HEK293 (cell line): Measurements from ENCODE around the gene USP6.

Source experiments
- GFI1B ChIP-seq: fragments of 450-650 bp; formaldehyde crosslinking; IDR thresholded peaks from 2 replicates; pipeline ENCODE4 v1.5.1; 2016; ENCODE audit warnings: missing biosample characterization, missing genetic modification characterization
- MZF1 ChIP-seq: fragments of 450-650 bp; formaldehyde crosslinking; IDR thresholded peaks from 2 replicates; pipeline ENCODE4 v1.5.1; 2017; ENCODE audit warnings: missing biosample characterization, missing genetic modification characterization, borderline replicate concordance
- ZBTB8A ChIP-seq: fragments of 450-650 bp; formaldehyde crosslinking; IDR thresholded peaks from 2 replicates; pipeline ENCODE4 v1.5.1; 2016; ENCODE audit warnings: missing biosample characterization, missing genetic modification characterization
- ZNF747 ChIP-seq: fragments of 450-650 bp; formaldehyde crosslinking; IDR thresholded peaks from 2 replicates; pipeline ENCODE4 v1.5.1; 2016; ENCODE audit warnings: missing biosample characterization, missing genetic modification characterization
- TF ChIP-seq, protein P1 (sequence below): fragments of 450-650 bp; formaldehyde crosslinking; IDR thresholded peaks from 2 replicates; pipeline ENCODE4 v1.5.1; 2016; ENCODE audit warnings: missing biosample characterization, missing genetic modification characterization

- TF ChIP-seq, protein P1, sequence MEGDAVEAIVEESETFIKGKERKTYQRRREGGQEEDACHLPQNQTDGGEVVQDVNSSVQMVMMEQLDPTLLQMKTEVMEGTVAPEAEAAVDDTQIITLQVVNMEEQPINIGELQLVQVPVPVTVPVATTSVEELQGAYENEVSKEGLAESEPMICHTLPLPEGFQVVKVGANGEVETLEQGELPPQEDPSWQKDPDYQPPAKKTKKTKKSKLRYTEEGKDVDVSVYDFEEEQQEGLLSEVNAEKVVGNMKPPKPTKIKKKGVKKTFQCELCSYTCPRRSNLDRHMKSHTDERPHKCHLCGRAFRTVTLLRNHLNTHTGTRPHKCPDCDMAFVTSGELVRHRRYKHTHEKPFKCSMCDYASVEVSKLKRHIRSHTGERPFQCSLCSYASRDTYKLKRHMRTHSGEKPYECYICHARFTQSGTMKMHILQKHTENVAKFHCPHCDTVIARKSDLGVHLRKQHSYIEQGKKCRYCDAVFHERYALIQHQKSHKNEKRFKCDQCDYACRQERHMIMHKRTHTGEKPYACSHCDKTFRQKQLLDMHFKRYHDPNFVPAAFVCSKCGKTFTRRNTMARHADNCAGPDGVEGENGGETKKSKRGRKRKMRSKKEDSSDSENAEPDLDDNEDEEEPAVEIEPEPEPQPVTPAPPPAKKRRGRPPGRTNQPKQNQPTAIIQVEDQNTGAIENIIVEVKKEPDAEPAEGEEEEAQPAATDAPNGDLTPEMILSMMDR (tag by site-specific recombination): no peak
- TF ChIP-seq ZBTB8A (tag by site-specific recombination) (no peak), ZNF747 (no peak), MZF1 (tag by site-specific recombination) (no peak), GFI1B (tag by site-specific recombination) (no peak)
These were observed 2.4 kb downstream of the USP6 start for GRCh38 chr17:5118219-5118618.
